PC-9 (cell line): ENCODE data around the gene CHSY1. TPM values are rescaled to one million over a fixed set of nuclear protein-coding genes. Genes with fewer than 3 reads are reported as not detected.

Source experiments
- BruUV-seq: library from RNA; stranded (reverse); fragments of 400-500 nt; replicated peaks from 2 replicates; lab custom pipeline; 2021; lab: Mats Ljungman, UMichigan
- CTCF ChIA-PET: fragments of 300-600 bp; sonication (Branson Sonifier 250); formaldehyde crosslinking; loops from one replicate; lab custom pipeline; 2022; ENCODE audit warnings: antibody characterized with exemption; lab: Charles Lee
- POLR2A ChIA-PET: fragments of 300-600 bp; sonication (Branson Sonifier 250); formaldehyde crosslinking; loops from one replicate; lab custom pipeline; 2022; ENCODE audit warnings: antibody characterized with exemption; ENCODE audit not compliant: unreplicated experiment; lab: Charles Lee
- DNase-seq, 2 experiments: peaks; one replicate each; pipeline versions ENCODE4 v3.0.0 to v3.0.0-alpha.2; 2015 to 2022; ENCODE audit warnings: mixed read lengths in 1 of 2
- H2AFZ ChIP-seq: fragments of 200-600 bp; sonication (generic); 2 replicates; pipeline ENCODE4 v1.8.1; 2017; ENCODE audit warnings: antibody characterized with exemption
- H3F3A ChIP-seq: fragments of 200-600 bp; sonication (generic); 2 replicates; pipeline ENCODE4 v1.8.1; 2017; ENCODE audit warnings: antibody characterized with exemption, mild to moderate bottlenecking, low read depth; ENCODE audit not compliant: insufficient read depth
- H3K27ac ChIP-seq: fragments of 200-600 bp; sonication (generic); 2 replicates; pipeline ENCODE4 v1.6.1; 2016; ENCODE audit warnings: mixed run types
- H3K27me3 ChIP-seq: fragments of 200-600 bp; sonication (generic); 2 replicates; pipeline ENCODE4 v1.6.1; 2016; ENCODE audit warnings: low read depth, mixed run types; ENCODE audit not compliant: insufficient read depth
- H3K36me3 ChIP-seq: fragments of 200-600 bp; sonication (generic); 2 replicates; pipeline ENCODE4 v1.6.1; 2016; ENCODE audit warnings: low read depth, mixed run types
- H3K4me1 ChIP-seq: fragments of 200-600 bp; sonication (generic); replicated peaks from 2 replicates; pipeline ENCODE4 v1.6.1; 2016; ENCODE audit warnings: mixed run types; ENCODE audit not compliant: insufficient read depth
- H3K4me2 ChIP-seq: fragments of 200-600 bp; sonication (generic); 2 replicates; pipeline ENCODE4 v1.6.1; 2017; ENCODE audit warnings: mixed run types
- H3K4me3 ChIP-seq: fragments of 200-600 bp; sonication (generic); 2 replicates; pipeline ENCODE4 v1.6.1; 2016; ENCODE audit warnings: mixed run types
- H3K79me2 ChIP-seq: fragments of 200-600 bp; sonication (generic); 2 replicates; pipeline ENCODE4 v1.6.1; 2017; ENCODE audit warnings: low read depth, mixed run types
- H3K9me2 ChIP-seq: fragments of 200-600 bp; sonication (generic); 2 replicates; pipeline ENCODE4 v1.8.1; 2017; ENCODE audit warnings: mild to moderate bottlenecking; ENCODE audit not compliant: insufficient read depth
- H3K9me3 ChIP-seq: fragments of 200-600 bp; sonication (generic); 2 replicates; pipeline ENCODE4 v1.8.1; 2016; ENCODE audit warnings: low read depth; ENCODE audit not compliant: insufficient read depth
- H4K20me1 ChIP-seq: fragments of 200-600 bp; sonication (generic); 2 replicates; pipeline ENCODE4 v1.8.1; 2017; ENCODE audit not compliant: insufficient read depth
- EZH2 ChIP-seq: fragments of 200-600 bp; sonication (generic); IDR thresholded peaks from 2 replicates; pipeline ENCODE4 v1.8.0; 2017; ENCODE audit warnings: antibody characterized with exemption, low read depth
- intact Hi-C: fragments of 100-400 bp; cut with micrococcal nuclease; formaldehyde crosslinking; loops from one replicate; pipeline ENCODE4 v1.10.0; 2022; ENCODE audit not compliant: unreplicated experiment
- total RNA-seq: library from RNA; stranded (reverse); gene quantifications from 2 replicates; pipeline ENCODE4 v1.2.3, GENCODE V29; 2021
- TF ChIP-seq, protein P1 (sequence below): fragments of 200-600 bp; sonication (generic); conservative IDR thresholded peaks from 2 replicates; pipeline ENCODE4 v1.6.1; 2017; ENCODE audit warnings: mixed run types, antibody characterized with exemption, mild to moderate bottlenecking, moderate library complexity

The CHSY1 gene
- total RNA-seq, 1 experiment from 2014 or later: 10.7 TPM

DNA sequence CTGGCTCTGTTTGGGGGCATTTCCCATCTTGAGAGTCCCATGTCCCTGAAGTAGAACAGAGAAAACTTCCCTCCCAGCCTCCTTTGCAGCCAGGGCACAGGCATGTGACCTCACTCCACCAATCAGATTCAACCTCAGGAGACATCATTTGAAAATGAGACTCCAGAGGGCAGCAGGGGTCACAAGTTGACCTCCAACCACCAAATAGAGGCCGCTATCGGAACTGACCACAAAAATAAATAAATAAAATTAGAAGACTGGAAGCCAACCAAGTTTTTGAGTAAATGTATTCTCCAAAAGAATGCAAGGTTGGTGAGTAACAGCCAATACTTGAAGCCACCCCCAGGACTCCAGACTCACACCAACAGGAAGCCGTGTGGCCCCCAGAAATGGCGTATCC is 106.5 kb downstream of the CHSY1 start:
- POLR2A ChIA-PET: no interaction called here
- TF ChIP-seq, protein P1, sequence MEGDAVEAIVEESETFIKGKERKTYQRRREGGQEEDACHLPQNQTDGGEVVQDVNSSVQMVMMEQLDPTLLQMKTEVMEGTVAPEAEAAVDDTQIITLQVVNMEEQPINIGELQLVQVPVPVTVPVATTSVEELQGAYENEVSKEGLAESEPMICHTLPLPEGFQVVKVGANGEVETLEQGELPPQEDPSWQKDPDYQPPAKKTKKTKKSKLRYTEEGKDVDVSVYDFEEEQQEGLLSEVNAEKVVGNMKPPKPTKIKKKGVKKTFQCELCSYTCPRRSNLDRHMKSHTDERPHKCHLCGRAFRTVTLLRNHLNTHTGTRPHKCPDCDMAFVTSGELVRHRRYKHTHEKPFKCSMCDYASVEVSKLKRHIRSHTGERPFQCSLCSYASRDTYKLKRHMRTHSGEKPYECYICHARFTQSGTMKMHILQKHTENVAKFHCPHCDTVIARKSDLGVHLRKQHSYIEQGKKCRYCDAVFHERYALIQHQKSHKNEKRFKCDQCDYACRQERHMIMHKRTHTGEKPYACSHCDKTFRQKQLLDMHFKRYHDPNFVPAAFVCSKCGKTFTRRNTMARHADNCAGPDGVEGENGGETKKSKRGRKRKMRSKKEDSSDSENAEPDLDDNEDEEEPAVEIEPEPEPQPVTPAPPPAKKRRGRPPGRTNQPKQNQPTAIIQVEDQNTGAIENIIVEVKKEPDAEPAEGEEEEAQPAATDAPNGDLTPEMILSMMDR: no peak
- no peak for TF ChIP-seq EZH2
- Histone ChIP-seq H3K9me3 (no peaks in the 10 kb centered on the region), H3K36me3 (no peaks in the 10 kb centered on the region), H3K4me2 (no peak overlapping the region), H2AFZ (no peak overlapping the region), H3K9me2 (no peaks in the 10 kb centered on the region), H3K27me3 (no peaks in the 10 kb centered on the region), H4K20me1 (no peaks in the 10 kb centered on the region), H3K79me2 (no peaks in the 10 kb centered on the region), H3F3A (no peaks in the 10 kb centered on the region), H3K4me1 (no peaks in the 10 kb centered on the region), H3K4me3 (no peak overlapping the region), H3K27ac (no peak overlapping the region)
- no TSS peak for BruUV-seq
- CTCF ChIA-PET: no interaction called here
- DNase-seq: no peak
- intact Hi-C loops: no loop called here

DNA sequence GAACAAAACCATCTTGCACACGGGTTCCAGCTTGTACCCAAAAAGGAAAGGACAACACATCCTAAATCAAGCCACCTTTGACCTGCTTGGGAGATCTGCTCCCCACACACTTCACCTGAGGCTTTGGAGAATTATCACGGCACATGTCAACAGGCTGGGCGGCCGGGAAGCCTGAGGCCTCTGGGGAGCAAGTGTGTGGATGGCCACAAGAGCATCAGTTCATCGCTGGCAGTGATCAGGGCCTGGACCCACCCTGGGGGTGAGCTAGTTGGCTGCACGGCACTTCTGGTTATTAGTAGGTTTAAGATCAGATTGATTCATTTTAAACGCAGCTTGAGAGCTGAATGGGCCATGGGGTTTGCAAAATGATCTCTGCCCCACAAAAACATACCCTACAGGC is 108.5 kb downstream of the CHSY1 start:
- Histone ChIP-seq H4K20me1 (no peaks in the 10 kb centered on the region), H3K4me2 (no peak overlapping the region), H3K9me2 (no peaks in the 10 kb centered on the region), H3K27me3 (no peaks in the 10 kb centered on the region), H3K4me1 (no peaks in the 10 kb centered on the region), H3K79me2 (no peaks in the 10 kb centered on the region), H3K4me3 (no peak overlapping the region), H3K36me3 (no peaks in the 10 kb centered on the region), H2AFZ (no peak overlapping the region), H3K9me3 (no peaks in the 10 kb centered on the region), H3F3A (no peaks in the 10 kb centered on the region), H3K27ac (no peak overlapping the region)
- ChIA-PET CTCF (no interaction called here), POLR2A (no interaction called here)
- BruUV-seq: no TSS peak
- intact Hi-C loops: no loop called here
- TF ChIP-seq, protein P1: no peak
- no peak for TF ChIP-seq EZH2
- DNase-seq: no peak

DNA sequence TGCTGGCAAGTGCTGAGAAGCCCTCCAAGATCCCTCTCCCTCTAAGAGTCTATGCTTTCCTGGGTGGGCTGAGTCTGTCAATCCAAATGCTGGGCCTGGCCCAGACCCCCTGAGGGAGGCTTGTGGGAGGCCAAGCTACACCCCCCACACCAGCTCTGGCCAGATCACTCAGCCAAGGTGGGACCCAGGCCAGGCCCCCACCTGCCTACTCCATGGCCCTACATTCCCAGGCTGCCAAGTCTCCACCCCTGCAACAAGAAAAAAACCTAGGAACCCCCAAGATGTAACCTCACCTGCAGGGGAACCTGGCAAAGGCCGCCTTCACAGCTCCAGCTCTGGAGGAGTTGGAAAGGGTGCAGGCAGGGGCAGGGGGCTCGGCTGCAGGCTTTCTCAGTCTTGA is 109.1 kb downstream of the CHSY1 start:
- Histone ChIP-seq H3K79me2 (no peaks in the 10 kb centered on the region), H3K36me3 (no peaks in the 10 kb centered on the region), H3K27me3 (no peaks in the 10 kb centered on the region), H4K20me1 (no peaks in the 10 kb centered on the region), H3K4me2 (no peak overlapping the region), H3K4me1 (no peaks in the 10 kb centered on the region), H3K9me2 (no peaks in the 10 kb centered on the region), H2AFZ (no peak overlapping the region), H3F3A (no peaks in the 10 kb centered on the region), H3K27ac (no peak overlapping the region), H3K9me3 (no peaks in the 10 kb centered on the region), H3K4me3 (no peak overlapping the region)
- intact Hi-C loops: no loop called here
- TF ChIP-seq, protein P1: no peak
- TF ChIP-seq EZH2: no peak
- no peak for DNase-seq
- BruUV-seq: no TSS peak
- POLR2A ChIA-PET: no interaction called here
- CTCF ChIA-PET: no interaction called here
